Trophoblast cell (in vitro differentiated cells and primary cell): ENCODE results near the gene TBL2.
A peak's percentile ranks its signal among the peaks of the same experiment; 100 is the strongest.
"Not testable (repeated sequence)": the region's sequence is repeated elsewhere in the genome, so short reads cannot be mapped to it uniquely, and the experiment has no call there.

Source experiments
- DNase-seq, 2 donors: peaks; one replicate each; pipeline ENCODE4 v3.0.0-alpha.2; 2016
- H2AFZ ChIP-seq: 2 replicates; pipeline ENCODE4 v1.6.1; 2013; ENCODE audit warnings: low read length, moderate library complexity, mild to moderate bottlenecking; ENCODE audit not compliant: insufficient read depth, poor library complexity
- H2AK5ac ChIP-seq: 2 replicates; pipeline ENCODE4 v1.6.1; 2013; ENCODE audit warnings: mild to moderate bottlenecking, low read length
- H2BK120ac ChIP-seq: 2 replicates; pipeline ENCODE4 v1.6.1; 2013; ENCODE audit warnings: low read length, mild to moderate bottlenecking, moderate library complexity; ENCODE audit not compliant: insufficient read depth, poor library complexity
- H2BK12ac ChIP-seq: 2 replicates; pipeline ENCODE4 v1.6.1; 2013; ENCODE audit warnings: mild to moderate bottlenecking, low read length, moderate library complexity
- H2BK5ac ChIP-seq: 2 replicates; pipeline ENCODE4 v1.6.1; 2013; ENCODE audit warnings: low read length, low read depth, moderate library complexity, mild to moderate bottlenecking; ENCODE audit not compliant: poor library complexity
- H3K14ac ChIP-seq: 2 replicates; pipeline ENCODE4 v1.6.1; 2013; ENCODE audit warnings: mild to moderate bottlenecking, low read length
- H3K18ac ChIP-seq: 2 replicates; pipeline ENCODE4 v1.6.1; 2013; ENCODE audit warnings: mild to moderate bottlenecking, low read length
- H3K23ac ChIP-seq: 2 replicates; pipeline ENCODE4 v1.6.1; 2013; ENCODE audit warnings: low read length
- H3K27ac ChIP-seq: 2 replicates; pipeline ENCODE4 v1.5.1; 2013; ENCODE audit warnings: low read depth, mild to moderate bottlenecking, inconsistent platforms, low read length, moderate library complexity
- H3K27me3 ChIP-seq: 2 replicates; pipeline ENCODE4 v1.6.1; 2013; ENCODE audit warnings: inconsistent platforms, mild to moderate bottlenecking, low read length, moderate library complexity; ENCODE audit not compliant: insufficient read depth
- H3K36me3 ChIP-seq, 2 experiments: 1 replicate in 1 of 2; 2 replicates in 1 of 2; pipeline ENCODE4 v1.6.1; 2013; ENCODE audit warnings: low read length in 2 of 2, mild to moderate bottlenecking in 2 of 2, moderate library complexity in 1 of 2; ENCODE audit not compliant: insufficient read depth in 2 of 2, control insufficient read depth in 1 of 2
- H3K4ac ChIP-seq: 2 replicates; pipeline ENCODE4 v1.6.1; 2013; ENCODE audit warnings: low read depth, mild to moderate bottlenecking, low read length, moderate library complexity
- H3K4me1 ChIP-seq, 2 experiments: 1 replicate in 1 of 2; 2 replicates in 1 of 2; pipeline ENCODE4 v1.6.1; 2013; ENCODE audit warnings: low read length in 2 of 2, mild to moderate bottlenecking in 2 of 2, moderate library complexity in 1 of 2; ENCODE audit not compliant: insufficient read depth in 2 of 2, control insufficient read depth in 1 of 2
- H3K4me2 ChIP-seq: 2 replicates; pipeline ENCODE4 v1.6.1; 2013; ENCODE audit warnings: inconsistent platforms, mild to moderate bottlenecking, low read length, moderate library complexity
- H3K4me3 ChIP-seq: 2 replicates; pipeline ENCODE4 v1.5.1; 2013; ENCODE audit warnings: mild to moderate bottlenecking, low read depth, low read length, inconsistent platforms
- H3K79me1 ChIP-seq: one replicate; pipeline ENCODE4 v1.6.1; 2013; ENCODE audit warnings: low read length
- H3K79me2 ChIP-seq: 2 replicates; pipeline ENCODE4 v1.6.1; 2013; ENCODE audit warnings: low read length, mild to moderate bottlenecking; ENCODE audit not compliant: control insufficient read depth, insufficient read depth, poor library complexity
- H3K9ac ChIP-seq: 2 replicates; pipeline ENCODE4 v1.6.1; 2013; ENCODE audit warnings: mild to moderate bottlenecking, low read length
- H3K9me3 ChIP-seq: 2 replicates; pipeline ENCODE4 v1.6.1; 2013; ENCODE audit warnings: low read depth, mild to moderate bottlenecking, control low read depth, inconsistent platforms, low read length; ENCODE audit not compliant: insufficient read depth
- H4K12ac ChIP-seq: 2 replicates; pipeline ENCODE4 v1.6.1; 2013; ENCODE audit warnings: low read depth, mild to moderate bottlenecking, low read length, moderate library complexity
- H4K8ac ChIP-seq: 2 replicates; pipeline ENCODE4 v1.6.1; 2013; ENCODE audit warnings: low read depth, mild to moderate bottlenecking, low read length, moderate library complexity
- H4K91ac ChIP-seq: one replicate; pipeline ENCODE4 v1.6.1; 2013; ENCODE audit warnings: low read depth, mild to moderate bottlenecking, low read length, moderate library complexity
- WGBS: extraction: QIAGEN DNeasy Blood & Tissue Kit; methylation state at CpG from one replicate; pipeline ENCODE4 v1.1.7; 2013; ENCODE audit warnings: missing lambda C conversion rate; ENCODE audit not compliant: insufficient read length, insufficient coverage; ENCODE audit errors: extremely low coverage; 5-methylcytosine and 5-hydroxymethylcytosine counted together

TBL2 gene

GRCh38 chr7:73557108-73557396 is 21.3 kb downstream of the TBL2 start:
- no peak overlapping the region for H3K4ac ChIP-seq
- WGBS, result no CpG with 5 or more reads among the region's 36 CpGs
- no peaks in the 10 kb centered on the region for H3K27me3 ChIP-seq
- peak overlapping the region; percentile 93 for H3K4me3 ChIP-seq
- H4K91ac ChIP-seq, result peak overlapping the region; percentile 98
- H3K9me3 ChIP-seq, result no peaks in the 10 kb centered on the region
- H3K14ac ChIP-seq, result no peak overlapping the region
- no peak overlapping the region for H2BK12ac ChIP-seq
- peak overlapping the region; percentile 99 for H4K8ac ChIP-seq
- peak overlapping the region; percentile 37 for H2AFZ ChIP-seq
- no peak overlapping the region for H3K23ac ChIP-seq
- H3K79me1 ChIP-seq, result peaks cover 8% of the 10 kb centered on the region
- no peak overlapping the region for H2BK5ac ChIP-seq
- no peak overlapping the region for H3K18ac ChIP-seq
- H3K4me1 ChIP-seq, result peaks cover 0 to 5% of the 10 kb centered on the region in 2 experiments
- H3K27ac ChIP-seq, result peak overlapping the region; percentile 99
- H3K79me2 ChIP-seq, result peaks cover 11% of the 10 kb centered on the region
- H2AK5ac ChIP-seq, result no peak overlapping the region
- H2BK120ac ChIP-seq, result no peak overlapping the region
- H3K36me3 ChIP-seq, result peaks cover 6 to 10% of the 10 kb centered on the region in 2 experiments
- H4K12ac ChIP-seq, result no peak overlapping the region
- peak overlapping the region; percentile 94 for H3K9ac ChIP-seq
- peak; percentile 94 for DNase-seq
- peak overlapping the region; percentile 93 for H3K4me2 ChIP-seq

GRCh38 chr7:73556208-73557107 is 21.9 kb downstream of the TBL2 start:
- Histone ChIP-seq H2AK5ac (no peak overlapping the region), H3K23ac (no peak overlapping the region), H3K27me3 (no peaks in the 10 kb centered on the region), H3K79me2 (peaks cover 11% of the 10 kb centered on the region), H3K18ac (peak overlapping the region; percentile 4), H3K4me2 (peak overlapping the region; percentile 93), H3K79me1 (peaks cover 8% of the 10 kb centered on the region), H3K9ac (peak overlapping the region; percentile 94), H2BK5ac (no peak overlapping the region), H2BK120ac (no peak overlapping the region), H2AFZ (peak overlapping the region; percentile 37), H4K12ac (peak overlapping the region; percentile 59), H2BK12ac (no peak overlapping the region), H4K8ac (peak overlapping the region; percentile 39), H4K91ac (peak overlapping the region; percentile 39), H3K4me1 (peaks cover 0 to 5% of the 10 kb centered on the region in 2 experiments), H3K9me3 (no peaks in the 10 kb centered on the region), H3K4me3 (peak overlapping the region; percentile 83), H3K4ac (peak overlapping the region; percentile 73), H3K14ac (peak overlapping the region; percentile 21), H3K36me3 (peaks cover 6 to 13% of the 10 kb centered on the region in 2 experiments), H3K27ac (peak overlapping the region; percentile 53)
- no CpG with 5 or more reads among the region's 28 CpGs for WGBS
- no peak for DNase-seq

- no peak overlapping the region for H4K12ac ChIP-seq
- peak overlapping the region; percentile 90 for H3K4ac ChIP-seq
- no peak overlapping the region for H4K8ac ChIP-seq
- no peak overlapping the region for H3K18ac ChIP-seq
- DNase-seq, result no peak
- H2BK5ac ChIP-seq, result no peak overlapping the region
- H3K79me1 ChIP-seq, result peaks cover 8% of the 10 kb centered on the region
- H2BK120ac ChIP-seq, result no peak overlapping the region
- no peak overlapping the region for H3K9ac ChIP-seq
- no peak overlapping the region for H3K4me2 ChIP-seq
- no peak overlapping the region for H3K4me3 ChIP-seq
- H2AFZ ChIP-seq, result no peak overlapping the region
- peaks cover 9 to 18% of the 10 kb centered on the region in 2 experiments for H3K36me3 ChIP-seq
- H3K9me3 ChIP-seq, result no peaks in the 10 kb centered on the region
- no peaks in the 10 kb centered on the region for H3K27me3 ChIP-seq
- no peak overlapping the region for H2BK12ac ChIP-seq
- peaks cover 0 to 5% of the 10 kb centered on the region in 2 experiments for H3K4me1 ChIP-seq
- H3K27ac ChIP-seq, result no peak overlapping the region
- peaks cover 11% of the 10 kb centered on the region for H3K79me2 ChIP-seq
- no peak overlapping the region for H2AK5ac ChIP-seq
- no CpG with 5 or more reads among the region's 6 CpGs for WGBS
- no peak overlapping the region for H4K91ac ChIP-seq
- no peak overlapping the region for H3K14ac ChIP-seq
- H3K23ac ChIP-seq, result no peak overlapping the region
Measured at GRCh38 chr7:73555411-73555982, 22.9 kb downstream of the TBL2 start.

- H3K27me3 ChIP-seq, H3K79me2 ChIP-seq, H3K4me2 ChIP-seq, H4K91ac ChIP-seq, H3K4me3 ChIP-seq, H2BK12ac ChIP-seq, H3K14ac ChIP-seq, H2AFZ ChIP-seq, H2BK120ac ChIP-seq, H3K23ac ChIP-seq, H3K79me1 ChIP-seq, H3K4ac ChIP-seq, DNase-seq, H3K9me3 ChIP-seq, H4K8ac ChIP-seq, H2BK5ac ChIP-seq, H3K4me1 ChIP-seq, H4K12ac ChIP-seq, H3K9ac ChIP-seq, H3K27ac ChIP-seq, H2AK5ac ChIP-seq, H3K18ac ChIP-seq: not testable (repeated sequence)
- no CpG with 5 or more reads among the region's 5 CpGs for WGBS
- H3K36me3 ChIP-seq, result peaks cover 16 to 24% of the 10 kb centered on the region in 2 experiments
Measured at GRCh38 chr7:73550093-73550492, 28.3 kb downstream of the TBL2 start.
